ENCODE data around the gene ARHGAP18. TPM values are rescaled to one million over a fixed set of nuclear protein-coding genes. Genes with fewer than 3 reads are reported as not detected.

Gene ARHGAP18
- total RNA-seq, 4 donors from 2014 or later = 2.8 to 9.0 (median 7.1) TPM

DNA sequence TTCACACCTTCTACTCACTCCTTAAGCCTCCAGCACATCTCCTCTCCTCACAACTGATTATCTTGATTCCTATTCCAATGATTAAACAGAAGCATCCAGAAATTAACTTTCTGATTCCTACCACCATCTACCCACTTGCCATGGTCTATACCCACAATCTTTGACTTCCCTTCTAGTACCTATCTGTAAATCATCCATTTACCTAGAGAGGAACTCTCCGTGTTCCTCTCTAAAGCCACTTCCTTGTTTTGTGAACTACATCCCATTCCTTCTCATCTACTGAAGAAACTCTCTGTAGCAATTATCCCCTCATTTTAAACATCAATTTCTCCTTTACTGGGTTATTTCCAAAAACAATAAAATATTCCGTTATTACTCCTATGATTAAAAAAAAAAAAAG lies 167.3 kb downstream of the ARHGAP18 start:
- Histone ChIP-seq H3K36me3 (no peaks in the 10 kb centered on the region), H3K4me1 (no peaks in the 10 kb centered on the region), H3K9me3 (no peaks in the 10 kb centered on the region), H3K4me3 (no peak overlapping the region), H3K27me3 (no peaks in the 10 kb centered on the region), H3K27ac (no peak overlapping the region)
- intact Hi-C loops (cut with DNase I) = no loop called here
- no peak for DNase-seq
- no peak for TF ChIP-seq POLR2A (IDR thresholded peaks at IDR 0.05)
- TF ChIP-seq, protein P1, sequence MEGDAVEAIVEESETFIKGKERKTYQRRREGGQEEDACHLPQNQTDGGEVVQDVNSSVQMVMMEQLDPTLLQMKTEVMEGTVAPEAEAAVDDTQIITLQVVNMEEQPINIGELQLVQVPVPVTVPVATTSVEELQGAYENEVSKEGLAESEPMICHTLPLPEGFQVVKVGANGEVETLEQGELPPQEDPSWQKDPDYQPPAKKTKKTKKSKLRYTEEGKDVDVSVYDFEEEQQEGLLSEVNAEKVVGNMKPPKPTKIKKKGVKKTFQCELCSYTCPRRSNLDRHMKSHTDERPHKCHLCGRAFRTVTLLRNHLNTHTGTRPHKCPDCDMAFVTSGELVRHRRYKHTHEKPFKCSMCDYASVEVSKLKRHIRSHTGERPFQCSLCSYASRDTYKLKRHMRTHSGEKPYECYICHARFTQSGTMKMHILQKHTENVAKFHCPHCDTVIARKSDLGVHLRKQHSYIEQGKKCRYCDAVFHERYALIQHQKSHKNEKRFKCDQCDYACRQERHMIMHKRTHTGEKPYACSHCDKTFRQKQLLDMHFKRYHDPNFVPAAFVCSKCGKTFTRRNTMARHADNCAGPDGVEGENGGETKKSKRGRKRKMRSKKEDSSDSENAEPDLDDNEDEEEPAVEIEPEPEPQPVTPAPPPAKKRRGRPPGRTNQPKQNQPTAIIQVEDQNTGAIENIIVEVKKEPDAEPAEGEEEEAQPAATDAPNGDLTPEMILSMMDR (IDR thresholded peaks at IDR 0.05) = no peak
- WGBS, 2 donors = 66 to 72% methylated on average over 2 of the region's 2 CpGs

DNA sequence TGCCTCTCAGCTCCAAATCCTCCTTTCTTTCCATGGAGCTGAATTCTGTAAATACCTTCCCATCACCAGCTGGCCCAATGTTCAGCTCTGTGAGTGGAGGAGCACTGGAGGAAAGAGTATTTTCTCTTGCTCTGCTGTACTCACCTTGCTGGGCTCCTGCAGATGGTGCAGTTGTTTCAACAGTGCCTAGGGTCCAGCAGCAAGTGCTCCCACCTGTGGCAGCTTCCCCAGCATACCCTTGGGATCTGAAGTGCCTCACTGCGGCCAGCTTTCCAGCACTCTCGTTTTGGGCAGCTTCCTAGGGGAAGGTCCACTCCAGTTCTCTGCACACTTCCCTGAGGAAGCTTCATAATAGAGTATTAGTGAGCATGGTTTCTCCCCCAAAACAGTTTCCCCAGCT lies 170.9 kb downstream of the ARHGAP18 start:
- TF ChIP-seq POLR2A (IDR thresholded peaks at IDR 0.05) = no peak
- TF ChIP-seq, protein P1 (IDR thresholded peaks at IDR 0.05) = no peak
- H3K27ac ChIP-seq = no peak overlapping the region
- no peak for DNase-seq
- WGBS, 2 donors = 83% methylated on average over 2 of the region's 2 CpGs; no CpG with 5 or more reads in 1 of the 2 donors
- H3K36me3 ChIP-seq = no peaks in the 10 kb centered on the region
- H3K4me3 ChIP-seq = no peak overlapping the region
- no peaks in the 10 kb centered on the region for H3K4me1 ChIP-seq
- H3K9me3 ChIP-seq = no peaks in the 10 kb centered on the region
- intact Hi-C loops (cut with DNase I) = no loop called here
- no peaks in the 10 kb centered on the region for H3K27me3 ChIP-seq

DNA sequence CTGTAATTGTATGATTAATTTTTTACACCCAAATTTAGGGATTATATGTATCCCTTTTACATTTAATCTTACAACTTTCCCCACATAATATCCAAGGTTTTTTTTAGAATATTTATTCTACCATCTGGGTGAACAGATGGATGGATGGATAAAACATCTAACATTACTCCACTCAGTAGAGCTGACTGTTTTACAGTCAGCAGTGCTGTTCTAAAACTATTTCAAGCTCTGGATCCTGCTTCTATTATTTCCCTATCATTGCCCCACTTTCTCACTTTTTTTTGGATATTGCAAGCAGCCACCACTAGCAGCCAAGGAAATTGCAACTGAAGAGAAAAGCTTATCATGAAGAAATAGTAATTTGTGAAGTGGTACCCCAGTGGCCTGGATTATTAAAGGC lies 173.7 kb downstream of the ARHGAP18 start:
- no peak overlapping the region for H3K4me3 ChIP-seq
- no peaks in the 10 kb centered on the region for H3K4me1 ChIP-seq
- no peaks in the 10 kb centered on the region for H3K27me3 ChIP-seq
- H3K27ac ChIP-seq = no peak overlapping the region
- no peak for DNase-seq
- TF ChIP-seq, protein P1 (IDR thresholded peaks at IDR 0.05) = no peak
- TF ChIP-seq POLR2A (IDR thresholded peaks at IDR 0.05) = no peak
- H3K9me3 ChIP-seq = no peaks in the 10 kb centered on the region
- intact Hi-C loops (cut with DNase I) = no loop called here
- H3K36me3 ChIP-seq = no peaks in the 10 kb centered on the region

DNA sequence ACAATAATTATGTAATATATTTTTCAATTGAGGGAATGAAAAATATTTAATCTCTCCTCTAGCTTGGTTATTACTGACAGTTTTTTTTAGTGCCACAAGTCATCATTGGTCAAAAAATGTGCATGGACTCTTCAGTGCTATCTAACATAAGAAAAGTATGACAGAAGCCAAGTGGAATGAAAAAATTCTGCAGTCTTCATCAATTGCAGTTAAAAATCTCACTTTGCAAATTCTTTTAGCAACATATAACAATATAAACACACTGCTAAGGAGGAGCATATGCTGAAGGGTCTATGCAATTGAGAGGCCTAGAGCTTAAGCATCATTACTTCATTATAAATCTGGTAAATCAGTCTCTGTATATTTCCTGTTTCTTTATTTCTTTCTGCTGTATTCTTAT lies 175.1 kb downstream of the ARHGAP18 start:
- no peak overlapping the region for H3K4me3 ChIP-seq
- no peak overlapping the region for H3K27ac ChIP-seq
- TF ChIP-seq POLR2A (IDR thresholded peaks at IDR 0.05) = no peak
- TF ChIP-seq, protein P1 (IDR thresholded peaks at IDR 0.05) = no peak
- DNase-seq = no peak
- intact Hi-C loops (cut with DNase I) = no loop called here
- no peaks in the 10 kb centered on the region for H3K4me1 ChIP-seq
- H3K36me3 ChIP-seq = no peaks in the 10 kb centered on the region
- H3K9me3 ChIP-seq = no peaks in the 10 kb centered on the region
- no peaks in the 10 kb centered on the region for H3K27me3 ChIP-seq

Other genes with a start within 250 kb of the ARHGAP18 start
- gene TMEM244, start 151.1 kb upstream of the ARHGAP18 start, total RNA-seq = not detected